GM12878 (cell line): ENCODE measurements around the gene MAK. TPM values are rescaled to one million over a fixed set of nuclear protein-coding genes. Genes with fewer than 3 reads are reported as not detected.
"Not testable (repeated sequence)": the region's sequence is repeated elsewhere in the genome, so short reads cannot be mapped to it uniquely, and the experiment has no call there.

Experiments used
- ATAC-seq: fragments of 200-7000 bp; cut with Tn5 transposase; 3 replicates; pipeline ENCODE4 v1.9.1; 2020; ENCODE audit warnings: mild to moderate bottlenecking, moderate library complexity
- BruUV-seq: library from RNA; stranded (reverse); fragments of 400-500 nt; replicated peaks from 2 replicates; lab custom pipeline; 2021; lab: Mats Ljungman, UMichigan
- CTCF ChIA-PET: fragments of 300-600 bp; sonication (Branson Sonifier 250); formaldehyde crosslinking; extraction: SDS; loops from one replicate; lab custom pipeline; 2021; ENCODE audit warnings: inconsistent platforms; lab: Yijun Ruan, JAX
- POLR2A ChIA-PET: fragments of 350-600 bp; formaldehyde crosslinking; extraction: SDS; loops from one replicate; lab custom pipeline; 2021; ENCODE audit warnings: inconsistent platforms; lab: Charles Lee
- RAD21 ChIA-PET: fragments of 300-600 bp; sonication (Branson Sonifier 250); formaldehyde crosslinking; loops from one replicate; lab custom pipeline; 2023; ENCODE audit warnings: antibody characterized with exemption; ENCODE audit not compliant: unreplicated experiment; lab: Charles Lee
- SMC1A ChIA-PET: fragments of 300-600 bp; sonication (Branson Sonifier 250); formaldehyde crosslinking; loops from one replicate; lab custom pipeline; 2023; ENCODE audit not compliant: unreplicated experiment, uncharacterized antibody; lab: Charles Lee
- DNase-seq: peaks from one replicate; pipeline ENCODE4 v3.0.0-alpha.2; 2011; ENCODE audit warnings: low read depth, low spot score
- FAIRE-seq: peaks from 3 replicates; lab custom pipeline; 2011; peaks lifted over from hg19 to GRCh38; lab: Jason Lieb, UNC
- H2AFZ ChIP-seq: 2 replicates; pipeline ENCODE4 v1.6.0; 2011; ENCODE audit warnings: low read depth, low read length, control low read depth; ENCODE audit not compliant: control insufficient read depth
- H3K27ac ChIP-seq: 2 replicates; pipeline ENCODE4 v1.5.1; 2011; ENCODE audit warnings: control low read depth; ENCODE audit not compliant: control insufficient read depth, insufficient read depth
- H3K27me3 ChIP-seq, 2 experiments: replicated peaks in 1 of 2; 2 replicates each; pipeline versions ENCODE4 v1.6.0 to v1.6.1; 2011; ENCODE audit warnings: low read length in 1 of 2; ENCODE audit not compliant: control insufficient read depth in 2 of 2, insufficient read depth in 2 of 2
- H3K36me3 ChIP-seq, 2 experiments: 2 replicates each; pipeline ENCODE4 v1.5.1; 2011; ENCODE audit warnings: low read length in 1 of 2; ENCODE audit not compliant: control insufficient read depth in 2 of 2, insufficient read depth in 2 of 2
- H3K4me1 ChIP-seq: 2 replicates; pipeline ENCODE4 v1.6.1; 2011; ENCODE audit warnings: mild to moderate bottlenecking, low read length, moderate library complexity, mixed read lengths; ENCODE audit not compliant: control insufficient read depth, insufficient read depth
- H3K4me2 ChIP-seq: 2 replicates; pipeline ENCODE4 v1.6.0; 2011; ENCODE audit warnings: control low read depth; ENCODE audit not compliant: control insufficient read depth, insufficient read depth
- H3K4me3 ChIP-seq: fragments of 200-600 bp; sonication (generic); 2 replicates; pipeline ENCODE4 v1.5.1; 2016
- H3K79me2 ChIP-seq: 2 replicates; pipeline ENCODE4 v1.6.0; 2011; ENCODE audit warnings: low read length; ENCODE audit not compliant: control insufficient read depth, insufficient read depth
- H3K9ac ChIP-seq: 2 replicates; pipeline ENCODE4 v1.8.0; 2011; ENCODE audit warnings: low read length, control low read depth, mixed read lengths; ENCODE audit not compliant: control insufficient read depth, insufficient read depth
- H3K9me3 ChIP-seq: replicated peaks from 3 replicates; pipeline ENCODE4 v1.5.1; 2011; ENCODE audit warnings: mild to moderate bottlenecking, low read length; ENCODE audit not compliant: control insufficient read depth, insufficient read depth
- H4K20me1 ChIP-seq: 2 replicates; pipeline ENCODE4 v1.6.0; 2011; ENCODE audit not compliant: control insufficient read depth, insufficient read depth
- IKZF2 ChIP-seq, 2 experiments: fragments of 450-650 bp; IDR thresholded peaks; 2 replicates each; pipeline ENCODE4 v1.6.1; 2017; ENCODE audit warnings: mild to moderate bottlenecking in 2 of 2, moderate library complexity in 2 of 2
- STAT3 ChIP-seq: IDR thresholded peaks from 2 replicates; pipeline ENCODE4 v1.6.1; 2011; ENCODE audit warnings: low read depth, low read length, improper control_type of control experiment
- WGBS: methylation state at CpG from one replicate; pipeline ENCODE4 v1.1.6; 2016; ENCODE audit warnings: low lambda C conversion rate; ENCODE audit not compliant: insufficient replicate concordance, insufficient coverage; ENCODE audit errors: missing lambda C conversion rate; 5-methylcytosine and 5-hydroxymethylcytosine counted together
- in situ Hi-C: fragments of 300-500 bp; cut with MboI; formaldehyde crosslinking; loops from 9 replicates; pipeline ENCODE4 v1.14.3; 2018; ENCODE audit warnings: mixed read lengths
- intact Hi-C: fragments of 100-400 bp; cut with micrococcal nuclease; formaldehyde crosslinking; loops from one replicate; pipeline ENCODE4 v1.14.2; 2022; ENCODE audit not compliant: unreplicated experiment
- polyA plus RNA-seq, 11 experiments: library from polyadenylated mRNA; depleted of rRNA in 4 of 11; unstranded in 6 of 11; stranded (reverse) in 5 of 11; fragments of >200 nt; fragmentation: Nextera tagmentation in 4 of 11; fragmentation: Illumina TruSeq in 1 of 11; extraction: Ambion mirVana in 4 of 11; extraction: Trizol in 1 of 11; gene quantifications; 1 replicate in 1 of 11; 2 replicates in 10 of 11; pipeline versions ENCODE4 v1.2.1 to v1.2.3, GENCODE V29; 2011 to 2016; ENCODE audit warnings: inconsistent platforms in 2 of 11, missing spikeins in 2 of 11, low read depth in 1 of 11
- total RNA-seq, 4 experiments: library from RNA; depleted of rRNA in 3 of 4; stranded (reverse); fragments of >200 nt in 3 of 4; fragmentation: Illumina TruSeq in 1 of 4; extraction: Trizol in 1 of 4; gene quantifications; 2 replicates each; pipeline versions ENCODE4 v1.2.1 to v1.2.3, GENCODE V29; 2013 to 2021

MAK gene
- total and polyA plus RNA-seq, 10 of the 15 experiments (the other 5 are each of a cell fraction or from before 2014, with no cell fraction given): 0.01 to 0.90 (median 0.13) TPM; not detected in 1

GRCh38 chr6:10750568-10750967 lies 87.8 kb downstream of the MAK start:
- ChIA-PET CTCF (interaction anchor here (0.6 kb wide), 1 partner anchor 14 kb away, joined by 3 read pairs; no protein-coding TSS in a partner anchor), SMC1A (interaction anchor here (1.1 kb wide), 1 partner anchor 51 kb away, joined by 3 read pairs; no protein-coding TSS in a partner anchor), POLR2A (interaction anchor here (0.6 kb wide), 1 partner anchor 251 kb away, joined by 3 read pairs; no protein-coding TSS in a partner anchor)
- H3K27me3 ChIP-seq, H3K4me1 ChIP-seq, RAD21 ChIA-PET, FAIRE-seq, H3K4me3 ChIP-seq, H4K20me1 ChIP-seq, DNase-seq, BruUV-seq, in situ Hi-C loops, intact Hi-C loops, H2AFZ ChIP-seq, H3K27ac ChIP-seq, ATAC-seq, H3K9me3 ChIP-seq, H3K9ac ChIP-seq, H3K4me2 ChIP-seq: not testable (repeated sequence)
- H3K79me2 ChIP-seq: peaks cover 29% of the 10 kb centered on the region
- 99% methylated on average over 6 of the region's 6 CpGs for WGBS
- H3K36me3 ChIP-seq: peaks cover 1 to 18% of the 10 kb centered on the region in 2 experiments; a peak in 3 of 4 replicates

- H3K4me2 ChIP-seq: peak overlapping the region; percentile 61; the same call in 1 of the 2 replicates
- no TSS peak for BruUV-seq
- H3K79me2 ChIP-seq: peaks cover 29% of the 10 kb centered on the region
- H4K20me1 ChIP-seq: no peaks in the 10 kb centered on the region
- no peak for ATAC-seq
- no peak overlapping the region for H2AFZ ChIP-seq
- POLR2A ChIA-PET: no interaction called here
- peaks cover 1 to 18% of the 10 kb centered on the region in 2 experiments; a peak in 3 of 4 replicates for H3K36me3 ChIP-seq
- RAD21 ChIA-PET: no interaction called here
- SMC1A ChIA-PET: interaction anchor here (1.1 to 4.7 kb wide), 3 partner anchors 12 to 50 kb away, joined by 3 to 46 read pairs (median 19); partner anchors contain the start of gene TMEM14C
- peaks cover 5% of the 10 kb centered on the region; the same call in 1 of the 2 replicates for H3K4me1 ChIP-seq
- 97% methylated on average over 2 of the region's 2 CpGs for WGBS
- no peak for DNase-seq
- intact Hi-C loops: loop anchor here (5.0 kb wide), 1 partner anchor 237 kb away; no protein-coding TSS in a partner anchor
- H3K9ac ChIP-seq: no peak overlapping the region
- FAIRE-seq: no peak
- no peak overlapping the region for H3K27ac ChIP-seq
- no peak overlapping the region for H3K4me3 ChIP-seq
- CTCF ChIA-PET: interaction anchor here (0.8 to 1.5 kb wide), 2 partner anchors 52 to 239 kb away, joined by 3 read pairs; no protein-coding TSS in a partner anchor
- H3K27me3 ChIP-seq: no peaks in the 10 kb centered on the region
- H3K9me3 ChIP-seq: no peaks in the 10 kb centered on the region
- in situ Hi-C loops: no loop called here
- TF ChIP-seq STAT3 (no peak), IKZF2 (IDR thresholded peaks at IDR 0.05) (no peak)
These were observed 88.6 kb downstream of the MAK start for GRCh38 chr6:10749734-10750133.
